HG03378 (cell line): ENCODE data around the gene STK25.
"Not testable (repeated sequence)": the region's sequence is repeated elsewhere in the genome, so short reads cannot be mapped to it uniquely, and the experiment has no call there.

Experiments used
- ATAC-seq: cut with Tn5 transposase; IDR thresholded peaks from one replicate; pipeline ENCODE4 v1.9.1; 2021; ENCODE audit warnings: mild to moderate bottlenecking, moderate library complexity; ENCODE audit not compliant: unreplicated experiment

Gene STK25

GRCh38 chr2:241511091-241511741, 2.8 kb upstream of the STK25 start:
- ATAC-seq, result no peak

DNA sequence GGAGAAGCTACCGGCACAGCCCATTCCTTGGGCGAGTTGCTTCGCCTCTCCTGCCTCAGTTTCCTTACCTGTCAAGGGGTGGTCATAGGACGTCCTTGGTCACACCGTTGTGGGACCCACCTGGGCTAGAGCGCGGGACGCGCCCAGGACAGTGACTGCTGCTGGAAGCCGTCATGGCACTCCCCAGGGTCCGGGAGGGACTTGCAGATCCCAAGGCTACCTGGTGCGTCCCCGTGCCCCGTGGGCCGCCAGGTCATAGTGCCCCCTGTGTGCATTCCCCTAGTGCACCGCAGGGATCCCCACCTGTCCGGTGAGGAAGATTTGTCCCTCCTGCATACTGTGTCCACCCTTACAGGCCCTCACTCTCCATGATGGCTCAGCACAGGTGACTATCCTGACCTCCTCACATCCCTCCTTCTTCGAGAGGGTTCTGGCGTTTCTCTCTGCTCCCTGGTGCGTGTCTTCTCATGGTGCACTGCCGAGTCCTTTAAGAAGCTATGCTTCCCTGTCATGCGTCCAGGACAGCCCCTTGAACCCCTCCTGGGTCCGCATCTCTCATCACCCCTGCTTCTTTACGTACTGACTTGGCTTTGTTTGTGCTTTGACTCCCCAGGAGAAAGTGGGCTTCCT, 886 bp upstream of the STK25 start:
- ATAC-seq, result peak; percentile 3

GRCh38 chr2:241507430-241508239, 749 bp downstream of the STK25 start:
- ATAC-seq, result no peak

- no peak for ATAC-seq
These were observed 1.5 kb downstream of the STK25 start for GRCh38 chr2:241506793-241507429.

DNA sequence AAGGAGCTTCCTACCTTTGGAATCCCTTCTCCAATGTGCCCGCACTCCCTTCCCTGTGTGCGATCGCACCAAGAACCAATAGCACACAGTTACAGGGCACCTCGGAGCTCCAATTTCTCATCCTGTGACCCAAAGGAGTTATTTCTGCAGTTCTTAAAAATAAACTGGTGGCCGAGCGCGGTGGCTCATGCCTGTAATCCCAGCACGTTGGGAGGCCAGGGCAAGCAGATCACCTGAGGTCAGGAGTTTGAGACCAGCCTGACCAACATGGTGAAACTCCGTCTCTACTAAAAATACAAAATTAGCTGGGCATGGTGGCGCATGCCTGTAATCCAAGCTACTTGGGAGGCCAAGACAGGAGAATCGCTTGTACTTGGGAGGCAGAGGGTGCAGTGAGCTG, 2.1 kb downstream of the STK25 start:
- ATAC-seq, result not testable (repeated sequence)

GRCh38 chr2:241505781-241506201, 2.6 kb downstream of the STK25 start:
- ATAC-seq, result no peak

DNA sequence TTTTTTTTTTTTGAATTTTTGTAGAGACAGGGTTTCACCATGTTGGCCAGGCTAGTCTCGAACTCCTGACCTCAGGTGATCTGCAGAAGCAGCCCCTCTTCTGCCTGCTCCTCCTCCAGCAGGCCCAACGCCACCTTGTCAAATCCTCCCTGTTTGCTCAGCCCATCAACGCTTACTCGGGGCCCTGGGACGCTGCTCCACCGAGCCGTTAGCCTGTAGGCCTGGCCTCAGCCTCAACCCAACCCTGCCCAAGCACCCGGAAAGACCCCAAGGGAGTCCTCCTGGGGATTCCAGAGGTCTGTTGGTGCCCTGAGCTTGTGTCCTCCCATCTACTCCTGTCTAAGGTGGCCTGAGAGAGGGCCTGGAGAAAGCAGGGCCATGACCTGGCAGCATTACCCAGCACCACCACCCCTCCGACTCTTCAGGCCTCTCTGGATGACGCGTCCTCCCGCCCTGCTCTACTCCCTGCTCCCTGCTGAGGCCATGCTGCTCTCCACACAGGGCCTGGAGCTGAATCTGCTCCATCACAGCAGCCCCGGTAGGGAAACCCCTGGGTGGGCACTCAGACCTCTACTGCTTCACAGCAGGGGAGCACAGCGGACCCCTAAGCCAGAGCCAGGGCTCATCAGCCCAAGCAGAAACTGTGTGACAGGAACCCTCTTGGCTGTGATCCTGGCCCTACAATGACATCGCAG, 3.2 kb downstream of the STK25 start:
- ATAC-seq, result no peak

GRCh38 chr2:241503776-241504392, 4.5 kb downstream of the STK25 start:
- no peak for ATAC-seq

GRCh38 chr2:241502281-241502680, 6.1 kb downstream of the STK25 start:
- ATAC-seq, result no peak

DNA sequence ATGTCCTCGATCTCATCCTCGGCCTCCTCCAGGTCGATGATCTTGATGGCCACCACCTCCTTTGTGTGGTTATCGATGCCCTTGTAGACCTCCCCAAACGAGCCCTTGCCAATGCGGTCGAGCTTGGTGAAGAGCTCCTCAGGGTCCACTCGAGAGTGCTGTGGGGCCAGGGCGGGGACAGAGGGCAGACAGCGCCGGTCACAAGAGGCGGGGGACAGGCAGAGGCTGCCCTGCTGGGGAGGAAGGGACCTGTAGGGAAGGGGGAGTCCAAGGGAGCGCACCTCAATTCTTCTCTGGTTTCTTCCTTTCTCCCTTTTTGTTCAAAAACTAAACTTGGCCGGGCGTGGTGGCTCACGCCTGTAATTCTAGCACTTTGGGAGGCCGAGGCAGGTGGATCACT, 6.8 kb downstream of the STK25 start:
- ATAC-seq, result no peak

DNA sequence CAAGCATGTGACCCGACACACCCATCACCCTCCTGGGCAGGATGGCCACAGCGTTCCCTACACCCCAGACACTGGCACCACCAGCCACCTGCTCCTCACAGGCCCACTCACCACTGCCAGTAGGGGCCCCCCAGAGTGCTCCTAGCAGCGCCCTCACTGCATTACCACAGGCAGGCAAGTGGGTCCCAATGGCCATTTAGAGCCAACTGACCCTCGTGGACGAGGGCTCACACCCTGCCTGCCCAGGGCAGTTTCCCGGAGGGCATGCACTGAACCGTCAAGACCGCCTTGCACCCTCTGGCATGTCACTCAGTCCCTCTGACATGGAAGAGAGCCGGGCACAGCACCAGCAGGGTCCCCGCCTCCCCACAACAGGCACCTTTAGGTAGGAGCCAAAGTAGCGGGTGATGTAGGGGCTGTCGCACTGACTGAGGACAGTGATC, 7.3 kb downstream of the STK25 start:
- no peak for ATAC-seq

DNA sequence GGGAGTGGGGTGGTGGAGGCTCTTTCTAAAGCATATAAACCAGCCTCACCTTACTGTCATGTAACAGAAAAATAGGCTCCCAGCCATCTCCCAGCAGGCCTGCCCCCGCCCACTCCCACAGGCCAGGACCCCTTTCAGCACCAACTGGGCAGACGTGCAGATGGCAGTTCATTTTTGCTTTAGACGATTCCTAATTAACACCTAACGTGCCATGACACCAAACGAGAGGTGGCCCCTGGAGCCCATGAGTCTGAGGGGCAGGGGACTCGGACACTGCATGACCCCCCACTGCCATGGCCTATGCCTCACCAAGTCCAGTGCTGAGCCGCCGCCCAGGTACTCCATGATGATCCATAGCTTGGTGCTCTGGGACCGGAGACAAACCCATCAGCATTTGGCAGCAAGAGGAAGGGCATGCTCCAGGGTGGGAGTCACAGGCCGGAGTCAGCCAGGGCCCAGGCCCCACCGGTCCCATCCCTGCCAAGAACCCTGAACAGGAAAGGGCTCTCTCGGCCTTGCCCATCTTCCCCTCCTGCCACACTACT, 7.9 kb downstream of the STK25 start:
- ATAC-seq, result no peak

DNA sequence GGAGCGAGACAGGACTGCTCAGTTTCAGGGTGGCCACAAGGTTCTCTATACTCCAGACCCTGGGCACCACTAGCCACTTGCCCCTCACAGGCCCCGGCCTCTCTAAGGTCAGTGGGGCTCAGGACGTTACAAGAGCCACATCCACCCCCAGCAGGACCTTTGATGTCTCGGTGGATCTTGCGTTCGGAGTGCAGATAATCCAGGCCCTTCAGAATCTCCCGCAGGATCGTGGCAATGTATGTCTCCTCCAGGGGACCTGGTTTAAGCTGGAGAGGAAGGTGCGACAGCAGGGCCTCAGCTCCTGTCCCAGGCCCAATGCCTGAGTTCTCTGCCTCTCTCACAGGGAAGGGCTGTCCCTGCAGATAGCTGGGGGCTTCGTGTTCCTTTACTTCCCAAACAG, 8.4 kb downstream of the STK25 start:
- no peak for ATAC-seq

DNA sequence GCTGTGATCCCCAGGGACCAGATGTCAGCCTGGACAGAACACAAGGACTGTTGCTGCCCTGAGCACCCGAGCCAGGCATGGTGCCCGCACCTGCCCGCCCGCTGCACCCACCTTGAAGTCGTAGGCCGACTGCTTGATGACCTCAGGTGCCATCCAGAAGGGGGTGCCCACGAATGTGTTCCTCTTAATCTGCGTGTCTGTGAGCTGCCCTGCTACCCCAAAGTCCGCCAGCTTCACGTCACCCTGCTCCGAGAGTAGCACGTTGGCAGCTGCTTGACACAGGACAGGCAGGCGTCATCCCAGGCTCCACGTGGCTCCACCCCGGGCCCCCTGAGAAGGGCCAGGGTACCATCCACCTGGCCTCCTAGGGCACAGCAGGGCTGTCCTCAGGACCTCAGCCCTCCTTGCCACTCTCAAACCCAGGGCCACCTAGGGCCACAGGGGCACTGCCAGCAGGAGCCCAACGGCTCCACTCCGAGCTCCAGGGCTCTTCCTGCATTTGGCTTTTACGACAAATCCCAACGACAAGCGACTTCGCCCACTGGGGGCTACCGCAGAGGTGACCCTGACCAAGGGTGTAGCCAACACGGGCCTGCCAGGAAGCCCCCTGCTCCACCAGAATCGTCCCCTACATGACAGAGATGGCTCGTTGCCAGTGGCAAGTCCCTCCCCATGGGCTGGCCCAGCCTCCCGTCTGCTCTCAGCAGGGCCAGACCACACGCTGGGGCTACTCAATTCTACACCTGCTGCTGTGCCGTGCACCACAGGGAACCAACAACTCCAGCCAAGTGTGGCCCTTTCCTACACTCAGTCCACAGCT, 9.0 kb downstream of the STK25 start:
- ATAC-seq, result no peak

GRCh38 chr2:241498115-241499070, 10.0 kb downstream of the STK25 start:
- ATAC-seq, result no peak

- ATAC-seq, result no peak
These were observed 11.2 kb downstream of the STK25 start for GRCh38 chr2:241496904-241497877.
